DND-41 (cell line): ENCODE results near the gene CENPU.
A peak's percentile ranks its signal among the peaks of the same experiment; 100 is the strongest.

Source experiments
- ATAC-seq: fragments of 200-7000 bp; cut with Tn5 transposase; 3 replicates; pipeline ENCODE4 v1.9.1; 2021; ENCODE audit warnings: low read depth; ENCODE audit not compliant: insufficient read depth
- DNase-seq: peaks from one replicate; pipeline ENCODE4 v3.0.0-alpha.2; 2020
- H2AFZ ChIP-seq: 2 replicates; pipeline ENCODE4 v1.6.0; 2012; ENCODE audit warnings: low read depth, low read length
- H3K27ac ChIP-seq: 2 replicates; pipeline ENCODE4 v1.5.1; 2012; ENCODE audit warnings: low read length, inconsistent platforms
- H3K27me3 ChIP-seq: fragments of 200-600 bp; sonication (generic); 2 replicates; pipeline ENCODE4 v1.6.0; 2012; ENCODE audit warnings: low read length, mild to moderate bottlenecking, inconsistent platforms; ENCODE audit not compliant: insufficient read depth, poor library complexity
- H3K36me3 ChIP-seq: 2 replicates; pipeline ENCODE4 v1.5.1; 2012; ENCODE audit warnings: low read length, inconsistent platforms; ENCODE audit not compliant: insufficient read depth
- H3K4me1 ChIP-seq: 2 replicates; pipeline ENCODE4 v1.5.1; 2012; ENCODE audit warnings: mild to moderate bottlenecking, low read length; ENCODE audit not compliant: insufficient read depth
- H3K4me2 ChIP-seq: 2 replicates; pipeline ENCODE4 v1.6.0; 2012; ENCODE audit warnings: mild to moderate bottlenecking, moderate library complexity, low read length, inconsistent platforms; ENCODE audit not compliant: insufficient read depth
- H3K4me3 ChIP-seq, 2 experiments: fragments of 200-600 bp in 1 of 2; shearing (Covaris generic) in 1 of 2; 2 replicates each; pipeline ENCODE4 v1.5.1; 2012 to 2016; ENCODE audit warnings: inconsistent platforms in 2 of 2, low read length in 2 of 2, mild to moderate bottlenecking in 2 of 2, low read depth in 1 of 2, moderate library complexity in 1 of 2
- H3K79me2 ChIP-seq: 2 replicates; pipeline ENCODE4 v1.6.0; 2012; ENCODE audit warnings: low read length, inconsistent platforms; ENCODE audit not compliant: insufficient read depth
- H3K9ac ChIP-seq: 2 replicates; pipeline ENCODE4 v1.6.0; 2012; ENCODE audit warnings: low read depth, mild to moderate bottlenecking, inconsistent platforms, low read length, moderate library complexity
- H3K9me3 ChIP-seq: 2 replicates; pipeline ENCODE4 v1.5.1; 2012; ENCODE audit warnings: low read length, moderate library complexity, mild to moderate bottlenecking, inconsistent platforms; ENCODE audit not compliant: insufficient read depth, severe bottlenecking
- H4K20me1 ChIP-seq: 2 replicates; pipeline ENCODE4 v1.6.0; 2012; ENCODE audit warnings: low read length; ENCODE audit not compliant: insufficient read depth
- EZH2 ChIP-seq: IDR thresholded peaks from 3 replicates; pipeline ENCODE4 v1.6.1; 2012; ENCODE audit warnings: borderline replicate concordance, low read depth, mild to moderate bottlenecking, moderate library complexity, low read length, inconsistent platforms; ENCODE audit not compliant: severe bottlenecking
- TF ChIP-seq, protein P1 (sequence below): IDR thresholded peaks from 2 replicates; pipeline ENCODE4 v1.5.1; 2012; ENCODE audit warnings: borderline replicate concordance, low read length, moderate library complexity, mild to moderate bottlenecking; ENCODE audit not compliant: poor library complexity, severe bottlenecking; ENCODE audit errors: extremely low read depth

Gene CENPU

DNA sequence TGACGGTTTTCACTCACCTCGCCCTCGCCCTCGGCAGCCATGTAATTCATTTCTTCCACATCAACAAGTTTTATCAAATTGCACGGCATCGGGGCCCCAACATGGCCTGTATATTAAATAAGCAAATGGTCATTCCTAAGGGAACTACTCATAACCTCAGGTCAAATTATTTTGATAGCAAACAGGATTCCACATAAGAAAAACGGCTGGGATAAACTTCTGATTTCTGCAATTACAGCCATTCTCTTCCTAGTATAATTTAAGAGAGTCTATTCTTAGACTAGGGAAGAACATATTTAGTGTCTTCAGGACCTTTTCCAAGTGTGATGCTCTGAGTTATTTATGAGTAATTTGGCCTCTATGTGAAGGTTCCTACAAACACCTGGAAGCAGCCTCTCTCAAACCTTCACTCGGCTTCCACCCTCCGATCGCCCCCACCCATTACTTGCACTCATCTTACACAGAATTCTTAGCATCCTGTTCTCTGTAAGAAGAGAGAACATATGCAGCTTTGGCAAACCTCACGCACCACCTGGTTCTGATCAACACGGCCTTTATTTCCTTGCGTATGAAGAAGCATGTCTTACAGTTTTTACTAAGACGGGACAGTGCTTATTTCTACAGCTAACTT, 29.4 kb upstream of the CENPU start:
- DNase-seq (no peak), ATAC-seq (no peak)
- no peaks in the 10 kb centered on the region for H3K27me3 ChIP-seq
- no peak overlapping the region for H3K9ac ChIP-seq
- peaks cover 10% of the 10 kb centered on the region for H3K4me1 ChIP-seq
- no peak overlapping the region for H3K4me3 ChIP-seq
- no peaks in the 10 kb centered on the region for H3K9me3 ChIP-seq
- TF ChIP-seq, protein P1, sequence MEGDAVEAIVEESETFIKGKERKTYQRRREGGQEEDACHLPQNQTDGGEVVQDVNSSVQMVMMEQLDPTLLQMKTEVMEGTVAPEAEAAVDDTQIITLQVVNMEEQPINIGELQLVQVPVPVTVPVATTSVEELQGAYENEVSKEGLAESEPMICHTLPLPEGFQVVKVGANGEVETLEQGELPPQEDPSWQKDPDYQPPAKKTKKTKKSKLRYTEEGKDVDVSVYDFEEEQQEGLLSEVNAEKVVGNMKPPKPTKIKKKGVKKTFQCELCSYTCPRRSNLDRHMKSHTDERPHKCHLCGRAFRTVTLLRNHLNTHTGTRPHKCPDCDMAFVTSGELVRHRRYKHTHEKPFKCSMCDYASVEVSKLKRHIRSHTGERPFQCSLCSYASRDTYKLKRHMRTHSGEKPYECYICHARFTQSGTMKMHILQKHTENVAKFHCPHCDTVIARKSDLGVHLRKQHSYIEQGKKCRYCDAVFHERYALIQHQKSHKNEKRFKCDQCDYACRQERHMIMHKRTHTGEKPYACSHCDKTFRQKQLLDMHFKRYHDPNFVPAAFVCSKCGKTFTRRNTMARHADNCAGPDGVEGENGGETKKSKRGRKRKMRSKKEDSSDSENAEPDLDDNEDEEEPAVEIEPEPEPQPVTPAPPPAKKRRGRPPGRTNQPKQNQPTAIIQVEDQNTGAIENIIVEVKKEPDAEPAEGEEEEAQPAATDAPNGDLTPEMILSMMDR = no peak
- TF ChIP-seq EZH2 = no peak
- H4K20me1 ChIP-seq = no peaks in the 10 kb centered on the region
- H3K79me2 ChIP-seq = no peaks in the 10 kb centered on the region
- H3K4me2 ChIP-seq = no peak overlapping the region
- peak overlapping the region; percentile 32; the same call in 1 of the 2 replicates for H2AFZ ChIP-seq
- H3K36me3 ChIP-seq = no peaks in the 10 kb centered on the region
- H3K27ac ChIP-seq = no peak overlapping the region

GRCh38 chr4:184762100-184762499, 28.2 kb upstream of the CENPU start:
- peak; percentile 99 for ATAC-seq
- H3K27ac ChIP-seq = peak overlapping the region; percentile 62
- no peaks in the 10 kb centered on the region for H3K79me2 ChIP-seq
- peak overlapping the region; percentile 70 for H2AFZ ChIP-seq
- H3K4me1 ChIP-seq = peaks cover 10% of the 10 kb centered on the region
- H3K9ac ChIP-seq = no peak overlapping the region; the same call in 1 of the 2 replicates
- H3K27me3 ChIP-seq = no peaks in the 10 kb centered on the region
- H3K4me3 ChIP-seq = no peak overlapping the region
- TF ChIP-seq, protein P1 = peak; percentile 42
- TF ChIP-seq EZH2 = no peak
- H3K9me3 ChIP-seq = no peaks in the 10 kb centered on the region
- DNase-seq = peak; percentile 62
- no peaks in the 10 kb centered on the region for H4K20me1 ChIP-seq
- H3K36me3 ChIP-seq = no peaks in the 10 kb centered on the region
- peak overlapping the region; percentile 35 for H3K4me2 ChIP-seq

GRCh38 chr4:184760681-184761080, 26.8 kb upstream of the CENPU start:
- no peaks in the 10 kb centered on the region for H4K20me1 ChIP-seq
- H3K27me3 ChIP-seq = no peaks in the 10 kb centered on the region
- no peak overlapping the region; the same call in 1 of the 2 replicates for H2AFZ ChIP-seq
- DNase-seq (no peak), ATAC-seq (no peak)
- no peak overlapping the region for H3K9ac ChIP-seq
- no peaks in the 10 kb centered on the region for H3K36me3 ChIP-seq
- H3K4me3 ChIP-seq = no peak overlapping the region
- no peak overlapping the region for H3K27ac ChIP-seq
- peaks cover 10% of the 10 kb centered on the region for H3K4me1 ChIP-seq
- no peaks in the 10 kb centered on the region for H3K9me3 ChIP-seq
- TF ChIP-seq, protein P1 = no peak
- TF ChIP-seq EZH2 = no peak
- no peaks in the 10 kb centered on the region for H3K79me2 ChIP-seq
- H3K4me2 ChIP-seq = no peak overlapping the region
